ENCODE results near the gene PLIN5. TPM values are rescaled to one million over a fixed set of nuclear protein-coding genes. Genes with fewer than 3 reads are reported as not detected.
"Not testable (repeated sequence)": the region's sequence is repeated elsewhere in the genome, so short reads cannot be mapped to it uniquely, and the experiment has no call there.

Gene PLIN5
- total RNA-seq, 2 donors from 2014 or later: 0.24 to 0.81 TPM

DNA sequence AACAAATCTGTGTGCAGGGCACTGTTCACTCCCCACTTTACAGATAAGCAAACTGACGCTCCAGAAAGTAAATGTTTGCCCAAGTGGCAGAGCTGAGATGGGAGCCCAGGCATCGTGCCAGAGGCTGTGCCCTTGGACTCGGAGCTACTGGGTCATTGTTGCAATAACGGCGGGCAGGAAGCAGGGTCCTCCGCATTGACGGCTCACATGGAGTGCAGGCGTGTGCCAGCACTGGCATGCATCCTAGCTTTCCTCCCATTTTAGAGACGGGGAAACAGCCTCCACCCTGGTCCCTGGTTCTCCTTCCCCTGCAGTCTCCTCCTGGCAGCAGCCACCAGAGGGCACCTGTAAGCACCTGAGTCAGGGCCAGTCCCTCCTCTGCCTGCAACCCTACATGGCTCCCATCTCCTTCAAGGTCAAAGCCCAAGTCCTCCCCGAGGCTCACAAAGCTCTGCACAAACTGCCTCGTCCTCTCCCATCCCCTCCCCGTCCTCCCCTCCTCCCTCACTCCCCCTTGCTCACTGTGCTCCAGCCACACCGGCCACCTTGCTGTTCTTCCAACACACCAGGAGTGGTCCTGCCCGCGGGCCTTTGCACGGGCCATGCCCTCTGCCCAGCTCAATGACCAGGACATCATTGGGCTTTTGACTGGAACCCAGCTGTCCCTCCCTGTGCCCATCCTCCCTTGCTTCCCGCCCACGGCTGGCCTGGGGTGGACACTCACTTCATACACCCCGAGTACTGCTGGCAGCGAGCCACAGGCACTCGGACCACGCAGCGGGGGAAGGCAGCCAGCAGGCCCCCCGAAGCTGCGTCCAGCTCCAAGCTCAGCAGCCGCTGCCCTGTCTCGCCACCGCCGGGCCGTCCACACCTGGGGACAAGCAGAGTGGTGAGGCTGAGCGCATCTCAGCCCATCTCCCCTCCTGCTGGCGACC, 12.5 kb upstream of the PLIN5 start:
- no peak overlapping the region for H3K4me3 Mint-ChIP-seq
- H3K9me3 Mint-ChIP-seq: peaks cover 0 to 1% of the 10 kb centered on the region in 2 donors
- H3K27me3 Mint-ChIP-seq (ENCODE audit: low read depth): peaks cover 5% of the 10 kb centered on the region
- no peak for DNase-seq
- H3K36me3 Mint-ChIP-seq (ENCODE audit: insufficient read depth in 2 of 2): no peaks in the 10 kb centered on the region
- ATAC-seq (replicated peaks in 1 of 2): no peak
- no peak overlapping the region for H3K27ac Mint-ChIP-seq
- H3K4me1 Mint-ChIP-seq (ENCODE audit: low read depth): no peaks in the 10 kb centered on the region

DNA sequence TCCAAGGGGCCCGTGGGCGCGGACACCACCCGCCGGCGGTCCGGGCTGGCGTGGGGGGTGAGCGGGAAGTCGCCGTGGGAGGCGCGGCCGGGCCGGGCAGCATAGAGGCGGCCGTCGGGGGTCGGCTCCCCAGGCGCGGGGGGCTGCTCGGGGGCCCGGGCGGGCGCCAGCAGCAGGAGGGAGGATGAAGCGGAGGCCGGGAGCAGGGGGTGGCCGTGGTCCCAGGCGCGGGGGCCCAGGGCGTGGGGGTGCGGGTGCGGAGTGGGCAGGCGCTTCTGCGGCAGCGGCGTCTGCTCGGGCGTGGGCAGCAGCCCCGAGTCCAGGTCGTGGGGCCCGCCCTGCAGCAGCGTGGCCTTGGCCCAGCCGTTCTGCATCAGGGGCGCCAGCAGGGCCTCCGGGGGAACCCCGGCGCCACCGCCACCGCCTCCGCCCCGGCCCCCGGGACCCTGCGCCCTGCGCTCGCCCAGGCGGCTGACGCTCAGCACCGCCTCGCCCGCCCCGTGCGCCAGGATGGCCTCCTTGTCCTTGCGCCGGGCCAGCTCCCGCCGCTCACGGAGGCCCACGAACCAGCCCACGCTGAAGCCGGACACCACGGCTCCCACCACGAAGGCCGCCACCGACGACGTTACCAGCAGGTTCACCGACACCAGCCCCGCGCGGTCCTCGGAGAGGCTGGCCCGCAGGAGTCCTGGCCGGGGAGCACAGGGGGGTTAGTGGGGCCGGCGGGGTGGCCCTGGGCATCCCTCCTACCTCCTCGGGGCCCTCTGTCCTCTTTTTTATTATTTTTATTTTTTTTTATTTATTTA, 9.0 kb upstream of the PLIN5 start:
- H3K27me3 Mint-ChIP-seq (ENCODE audit: low read depth): no peaks in the 10 kb centered on the region
- DNase-seq: no peak
- H3K9me3 Mint-ChIP-seq: peaks cover 1 to 2% of the 10 kb centered on the region in 2 donors
- no peak overlapping the region for H3K4me3 Mint-ChIP-seq
- peaks cover 1 to 4% of the 10 kb centered on the region in 2 donors for H3K36me3 Mint-ChIP-seq (ENCODE audit: insufficient read depth in 2 of 2)
- no peak for ATAC-seq (replicated peaks in 1 of 2)
- H3K4me1 Mint-ChIP-seq (ENCODE audit: low read depth): peaks cover 13% of the 10 kb centered on the region
- no peak overlapping the region for H3K27ac Mint-ChIP-seq

DNA sequence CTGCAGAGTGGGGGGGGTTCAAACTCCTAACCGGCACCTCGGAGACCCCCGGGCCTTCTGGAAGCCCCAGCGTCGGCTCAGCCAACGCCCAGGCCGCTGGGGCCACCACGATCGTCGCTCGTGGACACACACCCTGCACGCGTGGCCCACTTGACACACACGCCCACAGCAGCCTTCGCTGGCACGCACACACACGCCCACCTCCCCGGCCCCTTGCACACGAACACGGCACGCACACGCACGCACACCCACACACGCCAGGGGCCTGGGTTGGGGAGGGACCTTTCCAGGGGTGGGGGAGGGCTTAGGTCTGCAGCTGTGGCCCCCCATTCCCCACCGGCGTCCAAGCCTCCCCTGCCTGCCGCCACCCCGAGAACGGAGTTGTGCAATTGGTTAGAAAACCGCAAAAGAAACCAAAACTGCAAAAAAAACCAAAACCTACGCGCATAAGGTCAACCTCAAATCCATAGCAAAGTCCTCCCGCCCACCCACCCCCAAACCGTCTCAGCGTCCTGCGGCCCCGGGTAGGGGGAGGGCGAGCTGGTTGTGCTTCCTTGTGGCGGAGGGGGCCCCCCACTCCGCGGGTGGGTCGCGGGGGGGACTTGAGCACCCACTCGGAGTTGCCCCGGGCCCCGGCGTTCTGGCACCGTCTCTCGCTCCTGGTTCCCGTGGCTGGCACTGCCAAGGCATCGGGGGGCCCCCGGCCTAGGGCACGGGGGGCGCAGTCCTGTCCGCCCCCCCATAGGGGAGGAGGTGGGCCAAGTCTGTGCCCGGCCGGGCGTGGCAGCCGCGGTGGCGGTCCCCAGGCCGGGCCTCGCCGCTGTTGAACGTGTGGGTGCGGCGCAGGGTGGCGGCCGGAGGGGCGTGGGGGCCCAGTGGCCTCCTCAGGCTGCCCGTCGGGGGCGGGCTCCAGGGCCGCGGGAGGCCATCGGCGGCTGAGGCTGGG, 8.1 kb upstream of the PLIN5 start:
- peaks cover 15% of the 10 kb centered on the region for H3K4me1 Mint-ChIP-seq (ENCODE audit: low read depth)
- H3K36me3 Mint-ChIP-seq (ENCODE audit: insufficient read depth in 2 of 2): peaks cover 1 to 4% of the 10 kb centered on the region in 2 donors
- H3K27ac Mint-ChIP-seq: no peak overlapping the region
- H3K27me3 Mint-ChIP-seq (ENCODE audit: low read depth): no peaks in the 10 kb centered on the region
- ATAC-seq (replicated peaks in 1 of 2) (no peak), DNase-seq (no peak)
- peaks cover 1 to 2% of the 10 kb centered on the region in 2 donors for H3K9me3 Mint-ChIP-seq
- no peak overlapping the region for H3K4me3 Mint-ChIP-seq

DNA sequence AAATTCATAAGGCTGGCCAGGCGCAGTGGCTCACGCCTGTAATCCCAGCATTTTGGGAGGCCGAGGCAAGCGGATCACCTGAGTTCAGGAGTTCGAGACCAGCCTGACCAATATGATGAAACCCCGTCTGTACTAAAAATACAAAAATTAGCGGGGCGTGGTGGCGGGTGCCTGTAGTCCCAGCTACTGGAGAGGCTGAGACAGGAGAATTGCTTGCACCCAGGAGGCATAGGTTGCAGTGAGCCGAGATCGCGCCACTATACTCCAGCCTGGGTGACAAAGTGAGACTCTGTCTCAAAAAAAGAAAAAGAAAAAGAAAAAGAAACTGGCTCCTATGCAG, 6.8 kb upstream of the PLIN5 start:
- H3K36me3 Mint-ChIP-seq (ENCODE audit: insufficient read depth in 2 of 2); H3K4me3 Mint-ChIP-seq; ATAC-seq (replicated peaks in 1 of 2); H3K27me3 Mint-ChIP-seq (ENCODE audit: low read depth); DNase-seq; H3K9me3 Mint-ChIP-seq; H3K27ac Mint-ChIP-seq: not testable (repeated sequence)
- peaks cover 15% of the 10 kb centered on the region for H3K4me1 Mint-ChIP-seq (ENCODE audit: low read depth)

DNA sequence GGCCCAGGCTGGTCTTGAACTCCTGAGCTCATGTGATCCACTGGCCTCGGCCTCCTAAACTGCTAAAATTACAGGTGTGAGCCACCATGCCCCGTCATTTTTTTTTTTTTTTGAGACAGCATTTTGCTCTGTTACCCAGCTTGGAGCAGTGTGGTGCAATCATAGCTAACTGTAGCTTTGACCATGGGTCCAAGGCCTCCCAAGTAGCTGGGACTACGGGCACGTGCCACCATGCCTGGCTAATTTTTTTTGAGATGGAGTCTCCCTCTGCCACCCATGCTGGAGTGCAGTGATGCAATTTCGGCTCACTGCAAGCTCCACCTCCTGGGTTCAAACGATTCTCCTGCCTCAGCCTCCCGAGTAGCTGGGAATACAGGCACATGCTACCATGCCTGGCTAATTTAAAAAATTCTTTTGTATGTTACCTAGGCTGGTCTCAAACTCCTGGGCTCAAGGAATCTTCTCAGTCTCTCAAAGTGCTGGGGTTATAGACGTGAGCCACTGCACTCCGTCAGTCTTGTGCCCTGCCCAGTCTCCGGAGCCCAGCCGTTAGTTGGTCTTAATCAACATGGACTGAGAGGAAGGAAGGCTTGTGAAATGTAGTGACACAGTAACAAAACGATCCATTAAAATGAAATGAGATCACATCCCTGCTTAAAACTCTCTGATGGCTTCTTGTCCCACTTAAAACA, 6.2 kb upstream of the PLIN5 start:
- peaks cover 1 to 2% of the 10 kb centered on the region in 2 donors for H3K9me3 Mint-ChIP-seq
- DNase-seq (no peak), ATAC-seq (replicated peaks in 1 of 2) (no peak)
- no peaks in the 10 kb centered on the region for H3K27me3 Mint-ChIP-seq (ENCODE audit: low read depth)
- H3K4me3 Mint-ChIP-seq: no peak overlapping the region
- H3K4me1 Mint-ChIP-seq (ENCODE audit: low read depth): peaks cover 15% of the 10 kb centered on the region
- peaks cover 1 to 4% of the 10 kb centered on the region in 2 donors for H3K36me3 Mint-ChIP-seq (ENCODE audit: insufficient read depth in 2 of 2)
- H3K27ac Mint-ChIP-seq: no peak overlapping the region

DNA sequence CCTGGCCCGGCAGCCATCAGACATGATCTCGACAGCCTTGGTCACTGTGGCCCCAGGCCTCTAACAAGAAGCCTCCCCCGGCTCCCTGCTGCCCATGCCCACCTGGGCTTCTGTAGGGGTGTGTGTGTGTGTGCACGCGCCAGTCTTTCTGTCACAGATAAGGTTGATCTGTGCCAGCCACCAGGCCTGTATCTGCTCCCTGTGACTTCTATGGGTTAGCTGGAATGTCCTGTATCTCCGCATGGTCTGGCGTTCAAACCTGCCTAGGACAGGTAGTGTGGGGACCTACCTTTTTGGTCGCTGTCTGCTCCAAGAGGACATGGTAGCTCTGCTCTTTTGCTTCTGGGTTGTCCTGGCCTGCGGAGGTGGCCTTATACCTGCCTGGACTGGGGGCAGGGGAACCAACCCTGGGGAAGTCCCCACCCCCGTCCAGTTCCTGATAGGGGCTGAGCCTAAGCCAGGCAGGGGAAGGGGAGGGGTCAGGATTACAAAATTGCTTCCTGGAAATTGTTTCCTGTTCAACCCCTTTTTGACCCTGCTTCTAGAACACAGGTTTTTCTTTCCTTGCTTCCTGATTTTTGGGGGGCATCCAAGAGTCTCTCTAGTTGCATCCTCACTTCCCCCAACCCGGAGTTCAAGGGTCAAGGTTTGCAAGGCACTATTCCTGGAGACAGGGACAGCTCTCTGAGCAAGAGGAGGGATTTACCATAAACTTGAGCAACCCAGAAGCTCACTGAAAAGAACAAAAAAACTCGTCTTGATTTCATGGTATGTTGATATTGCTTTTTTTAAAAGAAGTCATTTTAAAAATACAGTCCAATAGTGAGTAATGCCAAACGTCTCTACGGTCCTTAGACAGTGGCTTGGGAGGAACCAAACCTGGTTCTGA, 4.9 kb upstream of the PLIN5 start, which contains the start of gene LRG1:
LRG1 (minus strand) TSS at position 344 of the 889 bp plus-strand sequence; CDS start at position 321, 23 bp downstream.
- peak within 1 kb of the TSS; percentile 41 to 69 for H3K4me3 Mint-ChIP-seq
- DNase-seq: peak; percentile 28 to 41
- peaks cover 6% of the 10 kb centered on the region for H3K27me3 Mint-ChIP-seq (ENCODE audit: low read depth)
- peaks cover 1 to 4% of the 10 kb centered on the region in 2 donors for H3K36me3 Mint-ChIP-seq (ENCODE audit: insufficient read depth in 2 of 2)
- H3K27ac Mint-ChIP-seq: peak within 1 kb of the TSS; percentile 45
- peaks cover 1 to 2% of the 10 kb centered on the region in 2 donors for H3K9me3 Mint-ChIP-seq
- ATAC-seq (replicated peaks in 1 of 2): peak; percentile 24 to 64
- peaks cover 22% of the 10 kb centered on the region for H3K4me1 Mint-ChIP-seq (ENCODE audit: low read depth)

DNA sequence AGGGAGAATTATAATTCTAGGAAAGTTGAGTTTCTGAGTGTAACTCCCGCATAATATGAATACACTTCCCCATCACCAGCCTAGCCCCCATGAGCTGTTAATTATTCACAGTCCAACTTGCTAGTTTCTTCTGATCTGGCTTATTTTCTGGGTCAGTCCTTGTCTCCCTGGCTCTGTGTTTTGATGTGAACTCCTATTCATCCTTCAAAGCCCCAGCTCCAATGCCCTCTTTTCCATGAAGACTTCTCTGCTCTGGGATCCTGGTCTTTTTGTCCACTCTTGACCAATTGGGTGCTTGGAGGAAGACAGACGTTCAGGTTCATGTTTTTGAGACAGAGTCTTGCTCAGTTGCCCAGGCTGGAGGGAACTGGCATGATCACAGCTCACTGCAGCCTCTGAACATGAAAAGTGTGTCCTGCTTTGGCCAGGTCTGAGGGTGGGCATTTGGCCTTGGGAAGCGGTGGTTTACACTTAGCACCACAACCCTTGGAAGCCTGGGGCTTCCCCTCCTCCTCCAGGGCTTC, 4.2 kb upstream of the PLIN5 start:
- Mint-ChIP-seq H3K27me3 (ENCODE audit: low read depth) (peaks cover 6% of the 10 kb centered on the region), H3K36me3 (ENCODE audit: insufficient read depth in 2 of 2) (peaks cover 1 to 4% of the 10 kb centered on the region in 2 donors), H3K4me1 (ENCODE audit: low read depth) (peaks cover 22% of the 10 kb centered on the region), H3K9me3 (peaks cover 1 to 2% of the 10 kb centered on the region in 2 donors), H3K4me3 (peak overlapping the region; percentile 41 to 69), H3K27ac (no peak overlapping the region)
- DNase-seq (no peak), ATAC-seq (replicated peaks in 1 of 2) (no peak)

DNA sequence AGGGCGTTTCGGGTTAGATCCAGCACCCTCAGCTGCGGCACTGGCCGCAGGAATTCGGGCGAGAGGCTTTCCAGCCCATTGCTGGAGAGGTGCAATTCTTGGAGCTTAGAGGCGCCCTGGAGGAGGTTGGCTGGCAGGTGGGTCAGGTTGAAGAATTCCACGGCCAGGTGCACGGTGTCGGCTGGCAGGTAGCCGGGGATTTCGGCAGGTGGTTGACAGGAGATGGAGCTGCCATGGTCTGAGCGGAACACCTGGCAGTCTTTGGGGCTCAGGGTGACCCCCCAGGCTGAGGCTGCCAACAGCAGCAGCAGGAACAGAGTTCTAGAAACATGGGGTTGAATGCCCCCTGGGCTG, 3.6 kb upstream of the PLIN5 start:
- no peak overlapping the region for H3K27ac Mint-ChIP-seq
- H3K36me3 Mint-ChIP-seq (ENCODE audit: insufficient read depth in 2 of 2): peaks cover 1 to 4% of the 10 kb centered on the region in 2 donors
- H3K9me3 Mint-ChIP-seq: peaks cover 1 to 2% of the 10 kb centered on the region in 2 donors
- H3K4me1 Mint-ChIP-seq (ENCODE audit: low read depth): peaks cover 22% of the 10 kb centered on the region
- H3K27me3 Mint-ChIP-seq (ENCODE audit: low read depth): peaks cover 9% of the 10 kb centered on the region
- no peak for ATAC-seq (replicated peaks in 1 of 2)
- DNase-seq: no peak
- no peak overlapping the region for H3K4me3 Mint-ChIP-seq

DNA sequence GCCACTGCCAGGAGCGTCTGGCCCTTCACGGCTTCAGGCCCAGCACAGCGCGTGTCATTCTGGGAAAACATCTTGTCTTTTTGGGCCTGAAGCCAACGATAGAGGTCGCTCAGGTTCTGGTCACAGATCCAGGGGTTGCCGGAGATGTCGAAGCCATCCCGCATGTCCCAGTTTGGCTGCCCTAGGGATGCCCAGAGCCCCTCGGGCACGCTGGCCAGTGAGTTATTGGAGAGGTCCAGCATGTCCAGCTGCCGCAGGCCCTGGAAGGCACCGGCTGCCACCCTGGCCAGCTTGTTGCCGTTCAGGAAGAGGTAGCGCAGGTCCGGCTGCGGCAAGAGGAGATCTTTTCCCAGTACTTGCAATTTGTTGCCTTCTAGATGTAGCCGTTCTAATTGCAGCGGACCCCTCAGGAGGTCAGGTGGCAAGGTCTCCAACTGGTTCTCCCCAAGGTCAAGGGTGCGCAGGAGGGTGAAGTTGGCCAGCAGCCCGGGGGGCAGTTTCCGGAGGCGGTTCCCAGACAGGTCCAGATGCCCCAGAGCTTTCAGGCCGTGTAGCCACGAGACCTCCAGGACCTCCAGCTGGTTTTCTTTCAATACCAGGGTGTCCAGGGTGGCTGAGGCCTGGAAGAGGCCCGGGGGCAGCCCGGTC, 3.1 kb upstream of the PLIN5 start:
- DNase-seq: no peak
- Mint-ChIP-seq H3K9me3 (peaks cover 1 to 2% of the 10 kb centered on the region in 2 donors), H3K36me3 (ENCODE audit: insufficient read depth in 2 of 2) (peaks cover 1 to 4% of the 10 kb centered on the region in 2 donors), H3K27me3 (ENCODE audit: low read depth) (peaks cover 14% of the 10 kb centered on the region), H3K4me1 (ENCODE audit: low read depth) (peaks cover 22% of the 10 kb centered on the region), H3K27ac (no peak overlapping the region), H3K4me3 (no peak overlapping the region)
- no peak for ATAC-seq (replicated peaks in 1 of 2)

DNA sequence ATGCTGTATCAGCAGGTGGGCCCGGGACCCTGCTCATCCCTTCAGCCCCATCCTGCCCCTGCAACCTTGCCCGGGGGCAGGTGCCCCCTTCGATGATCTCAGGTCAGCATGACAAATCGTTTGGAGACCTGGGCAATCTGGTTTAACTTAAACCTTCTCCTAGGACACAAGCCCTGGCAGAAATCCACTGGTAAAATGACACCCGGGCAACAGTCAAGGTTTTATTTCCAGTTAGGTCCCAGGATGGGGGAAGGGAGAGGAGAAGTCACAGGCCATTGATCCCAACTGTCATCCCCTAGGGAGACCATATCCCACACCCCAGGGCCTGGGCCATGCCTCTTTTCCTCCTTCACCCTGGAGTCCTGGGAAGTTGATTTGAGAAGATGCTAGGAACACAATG, 1.8 kb upstream of the PLIN5 start:
- no peak for ATAC-seq (replicated peaks in 1 of 2)
- no peak for DNase-seq
- no peak overlapping the region for H3K27ac Mint-ChIP-seq
- peaks cover 22% of the 10 kb centered on the region for H3K4me1 Mint-ChIP-seq (ENCODE audit: low read depth)
- peaks cover 1 to 2% of the 10 kb centered on the region in 2 donors for H3K9me3 Mint-ChIP-seq
- peaks cover 14% of the 10 kb centered on the region for H3K27me3 Mint-ChIP-seq (ENCODE audit: low read depth)
- H3K36me3 Mint-ChIP-seq (ENCODE audit: insufficient read depth in 2 of 2): peaks cover 1 to 4% of the 10 kb centered on the region in 2 donors
- H3K4me3 Mint-ChIP-seq: no peak overlapping the region
